ENCODE results near the gene SCYGR8. TPM values are rescaled to one million over a fixed set of nuclear protein-coding genes. Genes with fewer than 3 reads are reported as not detected.
"Not testable (repeated sequence)": the region's sequence is repeated elsewhere in the genome, so short reads cannot be mapped to it uniquely, and the experiment has no call there.

Gene SCYGR8
- total RNA-seq, 2 donors from 2014 or later = not detected

DNA sequence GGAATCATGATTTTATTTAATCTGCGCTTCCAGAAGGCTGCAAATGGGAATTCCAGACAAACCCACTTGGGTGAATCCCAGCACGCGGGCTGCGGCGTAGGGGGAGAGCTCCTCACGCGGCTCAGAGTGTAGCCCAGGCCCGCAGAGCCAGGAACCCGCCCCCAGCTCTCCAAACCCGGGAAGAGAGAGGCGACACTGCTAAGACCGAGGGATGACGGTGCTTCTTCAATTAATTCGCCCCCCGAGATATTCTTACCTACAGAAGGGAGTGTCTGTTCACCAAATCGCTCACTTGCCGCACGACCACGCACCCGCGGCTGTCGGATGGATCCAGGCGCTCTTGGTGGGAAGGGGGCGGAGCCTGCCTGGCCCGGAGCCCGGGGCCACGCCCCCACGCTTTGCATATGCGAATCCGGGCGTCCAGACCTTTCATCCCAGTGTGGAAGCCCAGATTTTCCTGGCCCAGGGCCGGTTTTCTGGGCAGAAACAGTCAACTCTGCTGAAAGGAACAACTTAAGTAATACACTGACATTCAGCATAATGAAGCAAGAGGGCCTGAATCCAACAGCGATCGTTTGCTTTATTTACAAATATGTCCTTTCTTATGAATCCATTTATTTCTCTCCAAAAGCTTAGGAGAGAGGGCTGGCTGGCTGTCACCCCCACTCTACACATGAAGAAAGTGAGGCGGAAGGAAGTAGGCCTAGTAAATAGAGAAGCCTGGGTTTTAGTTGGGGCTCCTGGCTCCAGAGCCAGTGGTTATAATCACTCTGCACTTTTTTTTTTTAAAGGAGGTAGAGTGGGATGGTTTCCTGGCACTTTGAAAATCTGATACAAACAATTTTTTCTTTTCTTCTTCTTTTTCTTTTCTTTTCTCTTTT is 27.8 kb upstream of the SCYGR8 start, which contains the start of gene SLC19A3:
TSS of gene SLC19A3 (minus strand) at position 342 of the 881 bp plus-strand sequence. CDS start 15,710 bp downstream, outside the sequence.
- peak; percentile 51 for DNase-seq (ENCODE audit: low spot score)
- H3K36me3 ChIP-seq = no peaks in the 10 kb centered on the region
- H3K4me1 ChIP-seq (ENCODE audit: control insufficient read depth in 1 of 2, low read depth in 2 of 2) = peaks cover 3 to 8% of the 10 kb centered on the region in 2 donors
- no peaks in the 10 kb centered on the region for H3K27me3 ChIP-seq (replicated peaks; ENCODE audit: insufficient read depth)
- peak within 1 kb of the TSS; percentile 10 to 65 for H3K27ac ChIP-seq
- TF ChIP-seq CTCF (IDR thresholded peaks at IDR 0.05) = no peak
- peak; percentile 78 for ATAC-seq (ENCODE audit: insufficient number of reproducible peaks, low FRiP score, low read depth)
- H3K4me3 ChIP-seq = peak within 1 kb of the TSS; percentile 70
- no peaks in the 10 kb centered on the region for H3K9me3 ChIP-seq

DNA sequence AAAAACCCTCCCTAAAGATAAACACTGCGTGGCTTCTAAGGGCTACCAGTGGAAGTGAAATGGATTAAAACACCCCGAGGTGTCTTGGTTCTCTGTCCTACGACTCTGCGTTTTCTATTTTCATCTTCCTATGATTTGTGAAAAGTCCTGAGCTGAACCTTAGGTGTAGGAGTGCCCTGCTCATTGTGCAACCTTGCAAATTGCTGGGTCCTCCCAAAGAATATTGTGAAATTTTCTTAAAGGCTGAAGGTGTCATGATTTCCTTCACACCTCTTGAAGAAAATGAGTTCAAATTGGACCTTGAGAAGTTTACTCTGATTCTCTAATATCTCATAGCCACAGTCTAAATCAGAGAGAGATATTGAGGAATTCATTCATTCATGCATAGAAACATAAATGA is 26.1 kb upstream of the SCYGR8 start:
- TF ChIP-seq CTCF (IDR thresholded peaks at IDR 0.05) = no peak
- DNase-seq (ENCODE audit: low spot score) = no peak
- no peaks in the 10 kb centered on the region for H3K9me3 ChIP-seq
- H3K27me3 ChIP-seq (replicated peaks; ENCODE audit: insufficient read depth) = no peaks in the 10 kb centered on the region
- ATAC-seq (ENCODE audit: insufficient number of reproducible peaks, low FRiP score, low read depth) = no peak
- H3K4me3 ChIP-seq = no peak overlapping the region
- H3K27ac ChIP-seq = no peak overlapping the region
- no peaks in the 10 kb centered on the region for H3K36me3 ChIP-seq
- H3K4me1 ChIP-seq (ENCODE audit: control insufficient read depth in 1 of 2, low read depth in 2 of 2) = peaks cover 3 to 8% of the 10 kb centered on the region in 2 donors

GRCh38 chr2:227720680-227721079 is 25.0 kb upstream of the SCYGR8 start:
- H3K4me1 ChIP-seq (ENCODE audit: control insufficient read depth in 1 of 2, low read depth in 2 of 2) = peaks cover 0 to 8% of the 10 kb centered on the region in 2 donors
- ATAC-seq (ENCODE audit: insufficient number of reproducible peaks, low FRiP score, low read depth) (no peak), DNase-seq (ENCODE audit: low spot score) (no peak)
- H3K36me3 ChIP-seq = no peaks in the 10 kb centered on the region
- H3K27me3 ChIP-seq (replicated peaks; ENCODE audit: insufficient read depth) = no peaks in the 10 kb centered on the region
- H3K9me3 ChIP-seq = no peaks in the 10 kb centered on the region
- TF ChIP-seq CTCF (IDR thresholded peaks at IDR 0.05) = no peak
- H3K27ac ChIP-seq = no peak overlapping the region
- H3K4me3 ChIP-seq = no peak overlapping the region

DNA sequence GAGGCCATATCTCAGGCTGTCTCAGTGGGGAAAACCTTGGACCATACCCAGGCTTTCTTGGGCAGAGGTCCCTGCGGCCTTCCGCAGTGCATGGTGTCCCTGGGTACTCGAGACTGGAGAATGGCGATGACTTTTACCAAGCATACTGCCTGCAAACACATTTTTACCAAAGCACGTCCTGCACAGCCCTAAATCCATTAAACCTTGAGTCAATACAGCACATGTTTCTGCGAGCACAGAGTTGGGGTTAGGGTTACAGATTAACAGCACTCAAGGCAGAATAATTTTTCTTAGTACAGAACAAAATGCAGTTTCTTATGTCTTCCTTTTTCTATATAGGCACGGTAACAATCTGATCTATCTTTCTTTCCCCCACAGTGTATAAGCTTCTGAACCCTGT is 22.9 kb upstream of the SCYGR8 start:
- not testable (repeated sequence) for H3K27ac ChIP-seq; H3K36me3 ChIP-seq; H3K27me3 ChIP-seq (replicated peaks; ENCODE audit: insufficient read depth); H3K4me3 ChIP-seq; H3K4me1 ChIP-seq (ENCODE audit: control insufficient read depth in 1 of 2, low read depth in 2 of 2); ATAC-seq (ENCODE audit: insufficient number of reproducible peaks, low FRiP score, low read depth); DNase-seq (ENCODE audit: low spot score); H3K9me3 ChIP-seq

GRCh38 chr2:227724394-227725039 is 21.2 kb upstream of the SCYGR8 start, which contains the start of gene SCYGR6:
TSS of gene SCYGR6 (minus strand) at chr2:227724757. CDS start at chr2:227724757, 0 bp downstream.
- H3K4me3 ChIP-seq = no peak within 1 kb of the TSS
- TF ChIP-seq CTCF (IDR thresholded peaks at IDR 0.05) = no peak
- no peaks in the 10 kb centered on the region for H3K9me3 ChIP-seq
- ATAC-seq (ENCODE audit: insufficient number of reproducible peaks, low FRiP score, low read depth) (no peak), DNase-seq (ENCODE audit: low spot score) (no peak)
- H3K27me3 ChIP-seq (replicated peaks; ENCODE audit: insufficient read depth) = no peaks in the 10 kb centered on the region
- no peaks in the 10 kb centered on the region for H3K4me1 ChIP-seq (ENCODE audit: control insufficient read depth in 1 of 2, low read depth in 2 of 2)
- no peaks in the 10 kb centered on the region for H3K36me3 ChIP-seq
- no peak within 1 kb of the TSS for H3K27ac ChIP-seq

Measured in thoracic aorta (tissue), 2 donors.